Epidermal melanocyte (primary cell): ENCODE data around the gene GP1BB.

ENCODE experiments used
- DNase-seq: peaks from one replicate; pipeline ENCODE4 v3.0.0; 2011; ENCODE audit warnings: low spot score; ENCODE audit not compliant: insufficient read length

Gene GP1BB

GRCh38 chr22:19755722-19756287 is 32.5 kb downstream of the GP1BB start:
- DNase-seq = no peak

DNA sequence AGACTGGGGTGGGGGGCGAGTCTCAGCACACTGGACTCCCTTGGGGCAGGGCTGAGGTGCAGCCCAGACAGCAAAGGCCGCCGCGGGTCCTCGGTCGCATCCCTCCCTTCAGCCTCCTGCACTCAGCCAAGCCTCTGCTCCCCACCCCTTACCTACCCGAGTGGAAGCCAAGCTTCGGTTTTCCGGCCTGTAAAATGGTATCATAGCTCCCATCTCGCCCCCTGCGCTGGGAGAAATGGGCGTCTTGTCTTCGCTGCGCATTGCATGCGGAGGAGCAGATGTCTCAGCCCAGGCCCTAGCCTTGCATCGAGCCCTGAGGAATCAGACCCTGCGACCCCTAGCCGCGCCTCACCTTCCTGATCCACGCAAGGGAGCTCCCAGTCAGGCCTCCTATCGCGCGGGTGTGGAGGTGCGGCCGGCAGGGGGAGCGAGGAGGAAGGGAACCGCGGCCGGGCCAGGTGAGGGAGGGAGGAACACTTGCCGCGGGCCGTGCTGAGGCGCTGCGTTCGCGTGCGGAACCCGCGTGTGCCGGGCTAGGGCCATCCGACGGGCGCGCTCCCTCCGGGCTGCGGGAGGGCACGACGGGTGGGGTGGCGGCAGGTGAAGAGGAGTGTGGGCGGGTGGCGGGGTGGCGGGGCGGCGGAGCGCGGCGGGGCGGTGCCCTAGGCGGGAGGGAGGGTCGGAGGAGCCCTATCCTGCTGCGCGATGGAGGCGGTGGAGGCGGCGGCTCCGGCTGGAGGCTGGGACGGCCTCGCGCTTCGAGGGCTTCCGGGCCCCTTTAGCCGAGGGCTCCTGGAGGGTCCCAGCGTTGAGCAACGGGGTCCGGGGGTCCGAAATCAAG is 33.2 kb downstream of the GP1BB start:
- no peak for DNase-seq

DNA sequence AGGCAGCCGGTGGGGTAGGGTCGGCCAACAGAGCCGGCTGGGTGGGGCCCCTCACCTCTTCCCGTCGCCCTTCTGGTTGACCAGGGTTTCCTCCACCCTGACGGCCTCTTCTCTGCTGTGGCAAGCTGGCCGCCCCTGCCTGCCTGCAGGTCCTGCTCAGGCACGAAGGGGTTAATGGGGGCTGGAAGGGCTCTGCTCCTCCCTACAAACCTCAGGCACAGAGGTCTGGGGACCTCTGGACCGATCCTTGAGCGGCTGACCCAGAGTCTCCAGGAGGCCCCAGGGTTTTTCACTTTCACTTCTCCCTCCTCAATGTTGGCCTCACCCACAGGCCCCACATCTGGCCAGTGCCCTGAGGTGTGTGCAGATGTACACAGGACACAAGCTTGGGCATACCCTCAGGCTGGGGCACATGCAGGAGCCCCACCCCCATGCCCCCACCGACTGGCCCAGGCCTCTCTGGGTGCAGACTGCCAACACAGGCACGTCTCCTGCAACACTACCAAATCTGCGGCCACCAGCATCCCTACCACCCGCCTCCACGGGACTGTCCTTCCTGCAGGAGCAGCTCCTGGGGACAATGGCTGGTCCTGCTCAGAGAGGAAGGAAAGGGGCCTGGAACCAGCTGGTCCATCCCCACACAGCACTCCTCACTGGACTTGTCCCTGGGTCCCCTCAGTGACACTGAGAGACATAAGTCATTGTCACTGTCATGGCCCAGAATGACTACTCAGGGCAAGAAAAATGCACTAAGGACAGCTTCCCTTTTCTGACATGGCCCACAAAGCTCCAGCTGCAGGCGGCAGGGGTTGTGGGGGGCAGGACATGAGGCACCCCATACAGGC is 34.0 kb downstream of the GP1BB start:
- no peak for DNase-seq

DNA sequence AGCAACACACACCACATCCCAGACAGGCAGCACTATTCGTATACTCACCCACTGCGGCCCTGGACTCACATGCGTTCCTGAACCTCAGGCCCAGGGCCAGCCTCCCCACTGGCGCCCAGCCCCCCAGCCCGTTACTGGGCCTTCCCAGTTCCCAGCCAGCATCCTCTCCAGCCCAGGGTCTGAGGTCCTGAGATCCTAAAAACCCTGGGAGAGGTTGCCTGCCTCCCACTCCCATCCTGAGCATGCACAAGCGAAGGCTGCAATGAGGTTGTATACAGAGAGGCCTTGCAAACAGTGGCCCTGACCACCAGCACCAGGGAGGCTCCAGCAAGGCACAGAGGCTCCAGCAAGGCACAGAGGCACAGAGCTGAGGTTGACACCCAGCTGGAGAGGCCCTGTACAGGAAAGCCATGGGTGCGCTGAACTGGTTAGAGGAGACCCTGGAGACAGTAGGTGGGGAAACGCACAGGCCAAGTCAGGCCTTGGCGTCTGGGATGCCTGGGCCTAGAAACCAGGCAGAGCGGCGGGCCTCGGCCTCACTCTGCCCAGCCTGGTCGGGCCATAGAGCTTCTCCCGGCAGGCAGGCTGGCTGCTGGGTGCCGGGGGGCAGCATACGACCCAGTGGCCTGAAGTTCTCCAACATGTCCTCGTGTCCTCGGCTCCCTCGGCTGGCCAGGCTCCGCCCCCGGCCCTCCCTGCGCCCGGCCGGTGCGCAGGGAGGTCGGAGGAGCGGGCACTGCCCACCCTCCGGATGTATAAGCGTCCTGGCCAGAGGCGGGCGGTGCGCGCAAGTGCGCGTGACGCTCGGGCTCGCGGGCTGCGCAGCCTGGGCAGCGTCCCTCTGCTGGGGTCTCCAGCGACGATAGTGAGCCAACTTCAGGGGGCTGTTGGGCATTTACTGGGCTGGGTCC is 34.9 kb downstream of the GP1BB start:
- no peak for DNase-seq

- DNase-seq = no peak
Observed at GRCh38 chr22:19758896-19759426, 35.6 kb downstream of the GP1BB start.

GRCh38 chr22:19759427-19760057 is 36.2 kb downstream of the GP1BB start:
- DNase-seq = no peak

- no peak for DNase-seq
Observed at GRCh38 chr22:19760058-19760950, 37.0 kb downstream of the GP1BB start, which contains the start of gene TBX1. Gene TBX1 (plus strand): TSS chr22:19760778. CDS start chr22:19760844, 66 bp downstream.

GRCh38 chr22:19760951-19761724 is 37.8 kb downstream of the GP1BB start:
- DNase-seq = no peak

- DNase-seq = no peak
Observed at GRCh38 chr22:19761725-19762567, 38.6 kb downstream of the GP1BB start.

DNA sequence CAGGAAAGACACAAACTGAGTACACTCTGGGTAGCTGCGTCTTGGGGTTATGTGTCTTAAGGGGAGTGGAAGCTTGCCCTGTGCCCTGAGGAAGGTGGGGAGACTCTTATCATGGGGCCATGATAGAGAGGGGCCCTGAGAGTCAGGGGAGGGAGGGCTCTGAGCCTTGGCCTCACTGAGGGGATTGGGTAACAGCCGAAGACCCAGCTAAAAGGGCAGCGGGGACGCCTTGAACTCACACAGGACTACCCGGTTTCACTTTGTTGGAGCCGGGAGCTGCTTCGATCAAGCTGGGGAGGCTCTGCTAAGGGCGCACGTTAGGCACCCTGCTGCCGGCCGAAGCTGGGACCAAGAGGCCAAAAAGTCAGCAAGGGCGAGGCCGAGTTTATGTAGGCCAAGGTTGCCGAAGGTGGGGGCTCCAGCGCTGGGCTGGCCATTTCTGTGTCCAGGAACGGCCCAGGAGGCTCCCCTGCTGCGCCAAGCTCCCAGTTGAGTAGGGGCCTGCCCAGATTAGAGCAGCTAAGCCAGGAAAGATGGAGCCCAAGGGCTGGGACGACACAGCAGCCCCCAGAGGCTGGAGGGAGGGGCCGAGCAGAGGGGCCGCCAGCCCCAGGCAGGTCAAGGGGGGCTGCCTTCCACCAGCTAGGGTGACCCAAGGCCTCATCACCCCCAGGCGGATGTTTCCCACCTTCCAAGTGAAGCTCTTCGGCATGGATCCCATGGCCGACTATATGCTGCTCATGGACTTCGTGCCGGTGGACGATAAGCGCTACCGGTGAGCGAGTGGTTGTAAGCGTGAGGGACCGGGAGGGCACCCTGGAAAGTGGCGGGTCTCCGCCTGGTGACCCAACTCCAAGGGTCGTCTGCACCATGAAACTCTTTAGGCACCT is 39.5 kb downstream of the GP1BB start:
- DNase-seq = no peak

DNA sequence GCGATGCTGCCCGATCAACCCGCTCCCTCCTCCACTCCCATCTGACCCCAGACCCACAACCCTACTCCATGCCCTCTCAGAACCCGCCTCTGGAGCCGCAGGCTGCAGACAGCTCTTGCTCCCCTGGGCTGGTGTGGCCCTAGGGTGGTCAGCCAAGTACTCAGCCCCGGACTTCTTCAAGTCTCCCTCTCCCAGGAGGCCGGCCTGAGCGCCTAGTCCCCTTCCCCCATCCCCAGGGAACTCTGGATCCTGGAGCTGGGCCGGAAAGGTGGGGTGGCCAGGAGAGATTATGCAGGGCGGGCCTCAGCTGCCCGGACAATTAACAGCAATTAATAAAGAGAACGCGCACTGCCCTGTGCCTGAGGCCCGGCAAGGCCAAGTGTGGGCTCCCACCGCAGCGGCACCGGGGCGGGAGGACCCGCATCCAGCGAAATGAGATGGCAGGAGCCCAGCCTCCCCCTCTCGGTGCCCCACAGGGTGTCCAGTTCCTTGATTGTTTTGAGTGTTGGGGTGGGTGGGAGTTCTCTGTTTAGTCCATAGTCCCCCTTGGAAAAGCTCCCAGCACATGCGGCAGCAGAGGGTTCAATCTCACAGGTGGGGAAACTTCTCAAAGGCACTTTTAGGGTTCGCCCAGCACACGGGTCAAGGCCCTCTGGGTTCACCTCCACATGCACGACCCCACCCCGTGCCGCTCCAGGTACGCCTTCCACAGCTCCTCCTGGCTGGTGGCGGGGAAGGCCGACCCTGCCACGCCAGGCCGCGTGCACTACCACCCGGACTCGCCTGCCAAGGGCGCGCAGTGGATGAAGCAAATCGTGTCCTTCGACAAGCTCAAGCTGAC is 40.3 kb downstream of the GP1BB start:
- DNase-seq = no peak

- DNase-seq = no peak
Observed at GRCh38 chr22:19764299-19764593, 40.9 kb downstream of the GP1BB start.

GRCh38 chr22:19764636-19765476 is 41.5 kb downstream of the GP1BB start:
- DNase-seq = no peak

DNA sequence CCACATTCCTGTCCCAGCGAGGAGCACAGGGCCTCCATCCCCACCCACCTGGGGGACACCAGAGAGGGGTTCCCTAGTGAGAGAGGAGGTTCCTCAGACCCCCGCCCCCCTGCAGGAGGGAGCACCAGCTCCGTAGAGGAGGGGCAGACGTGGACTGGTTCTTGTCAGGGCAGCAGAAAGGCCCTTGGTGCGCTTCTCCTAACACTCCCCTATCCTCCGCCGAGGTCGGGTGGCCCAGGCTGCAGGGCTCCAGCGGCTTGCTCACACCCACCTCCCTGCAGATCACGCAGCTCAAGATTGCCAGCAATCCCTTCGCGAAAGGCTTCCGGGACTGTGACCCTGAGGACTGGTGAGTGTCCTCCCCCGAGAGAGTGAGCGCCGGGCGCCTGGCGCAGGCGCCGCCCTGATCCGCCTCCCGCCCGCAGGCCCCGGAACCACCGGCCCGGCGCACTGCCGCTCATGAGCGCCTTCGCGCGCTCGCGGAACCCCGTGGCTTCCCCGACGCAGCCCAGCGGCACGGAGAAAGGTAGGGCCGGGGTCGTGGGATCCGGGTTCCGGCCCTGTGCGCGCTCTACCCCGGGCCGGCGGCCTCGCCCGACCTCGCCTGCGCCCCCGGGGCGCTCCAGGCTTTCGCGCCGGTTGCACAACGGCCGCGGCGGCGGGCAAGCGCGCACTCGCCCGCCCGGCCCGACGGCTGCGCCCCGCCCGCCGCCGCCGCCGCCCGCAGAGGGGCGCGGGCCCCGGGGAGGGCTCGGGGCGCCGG is 42.3 kb downstream of the GP1BB start:
- no peak for DNase-seq
